ENCODE measurements around the gene MAP4K5.

- no peak for TF ChIP-seq CTCF (IDR thresholded peaks at IDR 0.05)
- no peak for TF ChIP-seq POLR2A (IDR thresholded peaks at IDR 0.05)
These were observed 904 bp upstream of the MAP4K5 start for GRCh38 chr14:50533241-50533705.

All from esophagus squamous epithelium (tissue), 4 donors.